Thymus (tissue), 11 donors: Measurements from ENCODE around the gene BMP7. TPM values are rescaled to one million over a fixed set of nuclear protein-coding genes. Genes with fewer than 3 reads are reported as not detected.

Experiments used
- DNase-seq, 9 donors: peaks; one replicate each; pipeline ENCODE4 v3.0.0-alpha.2; 2013; ENCODE audit warnings: low spot score in 9 of 9, low read depth in 6 of 9, missing footprints in 1 of 9
- H3K27ac ChIP-seq, 2 donors: one replicate each; pipeline ENCODE4 v1.5.1; 2013; ENCODE audit warnings: control low read depth in 1 of 2, low read depth in 1 of 2, low read length in 1 of 2, mild to moderate bottlenecking in 1 of 2, moderate library complexity in 1 of 2
- H3K27me3 ChIP-seq, 2 donors: one replicate each; pipeline ENCODE4 v1.5.1; 2013; ENCODE audit warnings: low read length in 1 of 2; ENCODE audit not compliant: control insufficient read depth in 2 of 2, insufficient read depth in 1 of 2
- H3K36me3 ChIP-seq, 2 donors: one replicate each; pipeline ENCODE4 v1.5.1; 2013; ENCODE audit warnings: low read length in 1 of 2, mild to moderate bottlenecking in 1 of 2, moderate library complexity in 1 of 2; ENCODE audit not compliant: control insufficient read depth in 2 of 2, insufficient read depth in 2 of 2
- H3K4me1 ChIP-seq, 2 donors: one replicate each; pipeline ENCODE4 v1.5.1; 2013; ENCODE audit warnings: low read length in 2 of 2; ENCODE audit not compliant: control insufficient read depth in 2 of 2, insufficient read depth in 2 of 2
- H3K4me3 ChIP-seq, 2 donors: one replicate each; pipeline ENCODE4 v1.5.1; 2013; ENCODE audit warnings: low read length in 2 of 2, control low read depth in 1 of 2, mild to moderate bottlenecking in 1 of 2
- H3K9me3 ChIP-seq, 2 donors: one replicate each; pipeline ENCODE4 v1.5.1; 2013; ENCODE audit warnings: low read length in 1 of 2, mild to moderate bottlenecking in 1 of 2; ENCODE audit not compliant: control insufficient read depth in 2 of 2, insufficient read depth in 1 of 2
- WGBS: extraction: QIAGEN DNeasy Blood & Tissue Kit; methylation state at CpG from one replicate; pipeline ENCODE4 v1.1.7; 2013; 5-methylcytosine and 5-hydroxymethylcytosine counted together
- polyA plus RNA-seq: library from polyadenylated mRNA; stranded (reverse); fragments of 200-250 nt; gene quantifications from one replicate; pipeline ENCODE4 v1.2.3, GENCODE V29; 2013
- total RNA-seq: library from RNA; stranded (reverse); fragments of 120-200 nt; gene quantifications from one replicate; pipeline ENCODE4 v1.2.4, GENCODE V29; 2013
- donor health status: healthy.

BMP7 gene
- total and polyA plus RNA-seq, 2 donors = 2.4 to 6.3 TPM

GRCh38 chr20:57309544-57310115 is 43.2 kb upstream of the BMP7 start:
- peaks cover 0 to 4% of the 10 kb centered on the region in 2 donors for H3K27me3 ChIP-seq
- no peaks in the 10 kb centered on the region for H3K36me3 ChIP-seq
- WGBS = 89% methylated on average over 9 of the region's 9 CpGs
- DNase-seq = no peak
- no peaks in the 10 kb centered on the region for H3K9me3 ChIP-seq
- peaks cover 3 to 6% of the 10 kb centered on the region in 2 donors for H3K4me1 ChIP-seq
- no peak overlapping the region for H3K27ac ChIP-seq
- no peak overlapping the region for H3K4me3 ChIP-seq

DNA sequence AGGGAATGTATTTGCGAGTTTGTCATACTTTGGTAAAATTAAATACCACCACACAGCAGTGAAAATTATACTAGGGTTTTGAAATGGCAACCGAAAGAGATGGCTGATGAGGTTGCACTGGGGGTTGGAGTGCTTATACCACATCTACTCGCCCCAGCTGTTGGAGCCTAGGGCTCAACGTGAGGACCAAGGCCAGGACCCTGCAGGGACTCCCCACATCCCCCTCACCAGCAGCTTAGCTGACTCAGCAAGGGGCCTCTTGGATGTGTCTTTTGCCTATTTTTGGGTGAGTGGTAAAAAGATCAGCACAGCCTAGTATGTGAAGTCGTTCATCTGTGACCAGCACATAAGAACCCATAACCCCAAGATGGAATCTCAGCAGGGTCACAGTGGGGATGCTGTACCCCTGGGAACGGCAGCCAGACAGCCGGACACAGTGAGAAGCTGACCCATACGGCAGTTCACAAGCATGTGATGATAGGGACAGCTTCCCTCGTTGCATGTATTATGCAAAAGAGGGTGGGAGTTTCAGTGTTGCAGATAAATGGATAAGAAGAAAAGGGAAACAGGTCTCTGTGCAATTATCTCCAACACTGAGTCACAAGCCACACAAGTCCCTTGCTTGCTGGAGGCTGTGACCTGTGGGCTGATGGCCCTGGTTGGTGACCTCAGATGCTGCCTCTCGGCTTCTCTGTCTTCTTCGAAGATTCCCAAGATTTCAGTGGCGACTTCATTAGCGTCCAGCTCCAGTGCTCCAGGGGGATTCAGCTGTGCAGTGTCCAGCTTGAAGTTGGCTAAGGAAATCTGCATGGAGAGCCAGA is 42.2 kb upstream of the BMP7 start:
- Histone ChIP-seq H3K4me1 (peaks cover 0 to 2% of the 10 kb centered on the region in 2 donors), H3K27me3 (peaks cover 0 to 4% of the 10 kb centered on the region in 2 donors), H3K27ac (no peak overlapping the region), H3K4me3 (no peak overlapping the region), H3K9me3 (no peaks in the 10 kb centered on the region), H3K36me3 (no peaks in the 10 kb centered on the region)
- WGBS = 81% methylated on average over 13 of the region's 13 CpGs
- DNase-seq = no peak

DNA sequence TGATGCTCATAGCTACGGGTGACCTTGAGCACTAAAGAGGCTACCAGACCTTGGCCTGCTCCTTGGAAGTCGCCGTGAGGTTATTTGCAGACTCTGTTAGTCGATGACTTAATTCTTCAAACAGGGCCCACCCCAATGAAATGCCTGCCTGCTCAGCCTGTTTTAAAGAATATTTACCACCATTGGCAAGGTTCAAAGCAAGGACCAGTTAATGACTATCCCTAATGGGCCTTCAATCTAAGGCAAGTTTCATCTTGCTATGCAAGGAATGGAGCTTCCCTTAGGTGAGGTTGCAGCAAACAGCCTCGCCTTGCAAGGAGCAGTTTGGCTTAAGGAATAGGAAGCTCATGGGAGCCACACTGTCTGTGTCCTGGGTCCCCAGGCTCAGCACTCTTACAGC is 40.3 kb upstream of the BMP7 start:
- WGBS = 92% methylated on average over 5 of the region's 5 CpGs
- Histone ChIP-seq H3K9me3 (no peaks in the 10 kb centered on the region), H3K36me3 (no peaks in the 10 kb centered on the region), H3K4me3 (no peak overlapping the region), H3K27me3 (peaks cover 0 to 4% of the 10 kb centered on the region in 2 donors), H3K27ac (no peak overlapping the region), H3K4me1 (no peaks in the 10 kb centered on the region)
- no peak for DNase-seq

DNA sequence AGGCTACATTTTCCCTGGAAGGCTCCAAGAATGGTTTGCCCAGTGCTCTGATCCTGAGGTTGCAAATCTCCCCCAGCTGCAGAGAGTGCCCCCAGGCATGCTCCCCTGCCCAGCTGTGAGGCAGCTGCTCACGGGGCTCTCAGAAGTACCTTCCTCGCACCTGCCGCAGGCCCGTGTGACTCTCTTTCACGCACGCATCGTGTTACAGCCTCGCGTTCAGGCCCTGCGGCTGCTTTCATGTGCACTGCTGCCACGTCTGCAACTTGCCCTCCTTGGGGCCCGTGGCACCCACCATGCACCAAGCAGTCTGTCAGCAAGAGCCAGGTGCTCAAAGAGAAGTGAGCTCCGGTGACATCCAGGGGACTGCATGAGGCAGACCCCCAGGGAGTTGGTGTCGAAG is 34.6 kb upstream of the BMP7 start:
- Histone ChIP-seq H3K27ac (no peak overlapping the region), H3K4me1 (no peaks in the 10 kb centered on the region), H3K4me3 (no peak overlapping the region), H3K9me3 (no peaks in the 10 kb centered on the region), H3K36me3 (no peaks in the 10 kb centered on the region), H3K27me3 (no peaks in the 10 kb centered on the region)
- WGBS = 71% methylated on average over 14 of the region's 14 CpGs
- peak in 4 of 9 donors; percentile 8 to 45 (median 36) for DNase-seq

DNA sequence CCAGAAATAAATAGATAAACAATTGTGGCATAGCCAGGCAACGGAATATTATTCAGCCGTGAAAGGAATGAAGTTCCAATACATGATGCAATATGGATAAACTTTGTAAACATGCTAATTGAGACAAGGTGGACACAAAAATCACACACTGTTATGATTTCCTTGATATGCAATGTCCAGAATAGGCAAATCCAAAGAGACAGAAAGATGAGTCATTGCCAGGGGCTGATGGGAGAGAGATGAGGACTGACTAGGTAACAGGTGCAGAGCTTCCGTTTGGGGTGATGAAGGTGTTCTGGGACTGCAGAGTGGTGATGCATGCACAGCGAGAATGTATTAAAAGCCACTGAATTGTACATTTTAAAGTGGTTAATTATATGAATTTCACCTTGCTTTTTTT is 32.0 kb upstream of the BMP7 start:
- H3K27ac ChIP-seq = no peak overlapping the region
- peaks cover 0 to 2% of the 10 kb centered on the region in 2 donors for H3K27me3 ChIP-seq
- no peaks in the 10 kb centered on the region for H3K4me1 ChIP-seq
- H3K9me3 ChIP-seq = no peaks in the 10 kb centered on the region
- no peak for DNase-seq
- WGBS = 95% methylated on average over 4 of the region's 4 CpGs
- H3K36me3 ChIP-seq = no peaks in the 10 kb centered on the region
- no peak overlapping the region for H3K4me3 ChIP-seq

- Histone ChIP-seq H3K4me1 (no peaks in the 10 kb centered on the region), H3K27me3 (peaks cover 0 to 16% of the 10 kb centered on the region in 2 donors), H3K36me3 (no peaks in the 10 kb centered on the region), H3K4me3 (no peak overlapping the region), H3K27ac (no peak overlapping the region), H3K9me3 (no peaks in the 10 kb centered on the region)
- WGBS = 75% methylated on average over 3 of the region's 3 CpGs
- no peak for DNase-seq
These were observed 28.1 kb upstream of the BMP7 start for GRCh38 chr20:57294550-57294949.

- 88% methylated on average over 7 of the region's 7 CpGs for WGBS
- no peaks in the 10 kb centered on the region for H3K4me1 ChIP-seq
- H3K9me3 ChIP-seq = no peaks in the 10 kb centered on the region
- no peak overlapping the region for H3K27ac ChIP-seq
- H3K27me3 ChIP-seq = peaks cover 0 to 20% of the 10 kb centered on the region in 2 donors
- no peak overlapping the region for H3K4me3 ChIP-seq
- no peak for DNase-seq
- H3K36me3 ChIP-seq = no peaks in the 10 kb centered on the region
These were observed 27.6 kb upstream of the BMP7 start for GRCh38 chr20:57293995-57294394.

DNA sequence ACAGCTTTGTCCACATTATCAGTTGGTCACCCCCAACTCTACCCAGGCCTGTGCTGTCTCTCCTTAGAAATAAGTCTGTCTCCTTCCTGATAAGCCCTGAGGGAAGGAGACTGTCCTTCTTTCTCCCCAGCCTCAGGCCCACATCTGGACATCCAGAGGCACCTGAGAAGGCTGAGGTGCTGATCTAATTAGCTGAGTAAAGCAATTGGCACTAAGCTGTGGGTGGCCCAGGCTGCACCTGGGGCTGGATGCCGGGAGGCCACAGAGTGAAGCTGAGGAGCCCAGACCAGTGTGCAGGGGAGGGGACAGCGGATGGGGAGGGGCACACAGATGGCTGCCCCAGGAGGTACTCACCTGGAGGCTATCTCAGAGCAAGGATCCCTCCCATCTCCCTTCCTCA is 26.2 kb upstream of the BMP7 start:
- no peak overlapping the region for H3K27ac ChIP-seq
- no peaks in the 10 kb centered on the region for H3K9me3 ChIP-seq
- 76% methylated on average over 2 of the region's 2 CpGs for WGBS
- peaks cover under 1 to 29% of the 10 kb centered on the region in 2 donors for H3K27me3 ChIP-seq
- no peaks in the 10 kb centered on the region for H3K36me3 ChIP-seq
- no peaks in the 10 kb centered on the region for H3K4me1 ChIP-seq
- DNase-seq = no peak
- H3K4me3 ChIP-seq = no peak overlapping the region

- Histone ChIP-seq H3K36me3 (no peaks in the 10 kb centered on the region), H3K9me3 (no peaks in the 10 kb centered on the region), H3K4me1 (no peaks in the 10 kb centered on the region), H3K27me3 (peaks cover 2 to 37% of the 10 kb centered on the region in 2 donors), H3K27ac (no peak overlapping the region), H3K4me3 (no peak overlapping the region)
- WGBS = 93% methylated on average over 6 of the region's 6 CpGs
- no peak for DNase-seq
These were observed 25.3 kb upstream of the BMP7 start for GRCh38 chr20:57291694-57292093.
